Measurements from ENCODE around the gene GSDME. TPM values are rescaled to one million over a fixed set of nuclear protein-coding genes. Genes with fewer than 3 reads are reported as not detected.

GSDME gene
- total RNA-seq, 1 experiment from 2014 or later: 5.5 TPM

- Histone ChIP-seq H3K27me3 (ENCODE audit: insufficient read depth, low read length) (no peaks in the 10 kb centered on the region), H3K9me3 (ENCODE audit: control insufficient read depth, low read depth, low read length) (no peaks in the 10 kb centered on the region), H2AK5ac (ENCODE audit: insufficient read length, low read length) (no peak overlapping the region), H3K4ac (ENCODE audit: low read depth, low read length) (no peak overlapping the region), H4K5ac (ENCODE audit: insufficient read length, low read depth, low read length) (no peak overlapping the region), H2AFZ (ENCODE audit: low read length) (no peak overlapping the region), H3K23me2 (ENCODE audit: insufficient read length, low read depth, low read length, poor library complexity, severe bottlenecking) (no peaks in the 10 kb centered on the region), H2BK120ac (ENCODE audit: low read depth, low read length, poor library complexity, severe bottlenecking) (no peak overlapping the region), H3K79me2 (ENCODE audit: insufficient read depth, low read length) (no peaks in the 10 kb centered on the region), H2BK12ac (ENCODE audit: insufficient read length, low read depth, low read length) (no peak overlapping the region), H3K4me1 (ENCODE audit: insufficient read depth, low read length) (peaks cover 5% of the 10 kb centered on the region; the same call in 1 of the 2 replicates), H3K9ac (ENCODE audit: extremely low read depth, insufficient read length, low read length) (no peak overlapping the region), H3K56ac (ENCODE audit: insufficient read length, low read depth, low read length) (no peak overlapping the region), H3K23ac (ENCODE audit: insufficient read length, low read depth, low read length) (no peak overlapping the region), H4K91ac (ENCODE audit: insufficient read length, low read depth, low read length) (no peak overlapping the region), H4K8ac (replicated peaks; ENCODE audit: insufficient read length, low read depth, low read length) (no peak overlapping the region), H4K20me1 (ENCODE audit: control insufficient read depth, insufficient read depth, insufficient read length) (no peaks in the 10 kb centered on the region), H3K14ac (ENCODE audit: insufficient read depth, low read length) (no peak overlapping the region), H3T11ph (ENCODE audit: low read length) (no peak overlapping the region), H3K27ac (ENCODE audit: insufficient read length, low read depth, low read length) (no peak overlapping the region), H3K18ac (ENCODE audit: insufficient read length, low read depth, low read length) (no peak overlapping the region), H2BK15ac (ENCODE audit: low read depth, low read length) (no peak overlapping the region), H2BK5ac (ENCODE audit: insufficient read length, low read length) (no peak overlapping the region), H3K4me2 (ENCODE audit: insufficient read depth, insufficient read length, low read length) (no peak overlapping the region), H2BK20ac (ENCODE audit: low read depth, low read length, poor library complexity, severe bottlenecking) (no peak overlapping the region), H3K79me1 (ENCODE audit: insufficient read depth, low read depth, low read length, poor library complexity, severe bottlenecking) (no peaks in the 10 kb centered on the region)
- TF ChIP-seq CTCF (conservative IDR thresholded peaks at IDR 0.05): no peak
- no peak for DNase-seq
- H3K27ac Mint-ChIP-seq: peak overlapping the region in 1 of 3 experiments; percentile 76; a peak in 1 of 7 replicates
- peaks cover 2 to 3% of the 10 kb centered on the region in 2 experiments; a peak in 1 of 5 replicates for H3K9me3 Mint-ChIP-seq
- no CpG with 5 or more reads among the region's 10 CpGs for WGBS (ENCODE audit: extremely low coverage, insufficient read length, low lambda C conversion rate)
- peaks cover 10% of the 10 kb centered on the region for H3K27me3 Mint-ChIP-seq (ENCODE audit: low read depth)
- no peak overlapping the region for H3K4me3 Mint-ChIP-seq
- H3K4me1 Mint-ChIP-seq: peaks cover 46 to 48% of the 10 kb centered on the region in 2 experiments
- H3K36me3 Mint-ChIP-seq (ENCODE audit: insufficient read depth in 1 of 3, low read depth in 3 of 3): peaks cover 0 to 15% (median 3%) of the 10 kb centered on the region in 3 experiments
Measured at GRCh38 chr7:24721481-24722001, 35.7 kb downstream of the GSDME start.

All from H9 (cell line).